Thymus (tissue), 11 donors: ENCODE results near the gene SMDT1. TPM values are rescaled to one million over a fixed set of nuclear protein-coding genes. Genes with fewer than 3 reads are reported as not detected.
A peak's percentile ranks its signal among the peaks of the same experiment; 100 is the strongest.
"Not testable (repeated sequence)": the region's sequence is repeated elsewhere in the genome, so short reads cannot be mapped to it uniquely, and the experiment has no call there.

Source experiments
- DNase-seq, 9 donors: peaks; one replicate each; pipeline ENCODE4 v3.0.0-alpha.2; 2013; ENCODE audit warnings: low spot score in 9 of 9, low read depth in 6 of 9, missing footprints in 1 of 9
- H3K27ac ChIP-seq, 2 donors: one replicate each; pipeline ENCODE4 v1.5.1; 2013; ENCODE audit warnings: control low read depth in 1 of 2, low read depth in 1 of 2, low read length in 1 of 2, mild to moderate bottlenecking in 1 of 2, moderate library complexity in 1 of 2
- H3K27me3 ChIP-seq, 2 donors: one replicate each; pipeline ENCODE4 v1.5.1; 2013; ENCODE audit warnings: low read length in 1 of 2; ENCODE audit not compliant: control insufficient read depth in 2 of 2, insufficient read depth in 1 of 2
- H3K36me3 ChIP-seq, 2 donors: one replicate each; pipeline ENCODE4 v1.5.1; 2013; ENCODE audit warnings: low read length in 1 of 2, mild to moderate bottlenecking in 1 of 2, moderate library complexity in 1 of 2; ENCODE audit not compliant: control insufficient read depth in 2 of 2, insufficient read depth in 2 of 2
- H3K4me1 ChIP-seq, 2 donors: one replicate each; pipeline ENCODE4 v1.5.1; 2013; ENCODE audit warnings: low read length in 2 of 2; ENCODE audit not compliant: control insufficient read depth in 2 of 2, insufficient read depth in 2 of 2
- H3K4me3 ChIP-seq, 2 donors: one replicate each; pipeline ENCODE4 v1.5.1; 2013; ENCODE audit warnings: low read length in 2 of 2, control low read depth in 1 of 2, mild to moderate bottlenecking in 1 of 2
- H3K9me3 ChIP-seq, 2 donors: one replicate each; pipeline ENCODE4 v1.5.1; 2013; ENCODE audit warnings: low read length in 1 of 2, mild to moderate bottlenecking in 1 of 2; ENCODE audit not compliant: control insufficient read depth in 2 of 2, insufficient read depth in 1 of 2
- WGBS: extraction: QIAGEN DNeasy Blood & Tissue Kit; methylation state at CpG from one replicate; pipeline ENCODE4 v1.1.7; 2013; 5-methylcytosine and 5-hydroxymethylcytosine counted together
- polyA plus RNA-seq: library from polyadenylated mRNA; stranded (reverse); fragments of 200-250 nt; gene quantifications from one replicate; pipeline ENCODE4 v1.2.3, GENCODE V29; 2013
- total RNA-seq: library from RNA; stranded (reverse); fragments of 120-200 nt; gene quantifications from one replicate; pipeline ENCODE4 v1.2.4, GENCODE V29; 2013
- donor health status: healthy.

SMDT1 gene
- total and polyA plus RNA-seq, 2 donors, result 18.7 to 78.8 TPM

DNA sequence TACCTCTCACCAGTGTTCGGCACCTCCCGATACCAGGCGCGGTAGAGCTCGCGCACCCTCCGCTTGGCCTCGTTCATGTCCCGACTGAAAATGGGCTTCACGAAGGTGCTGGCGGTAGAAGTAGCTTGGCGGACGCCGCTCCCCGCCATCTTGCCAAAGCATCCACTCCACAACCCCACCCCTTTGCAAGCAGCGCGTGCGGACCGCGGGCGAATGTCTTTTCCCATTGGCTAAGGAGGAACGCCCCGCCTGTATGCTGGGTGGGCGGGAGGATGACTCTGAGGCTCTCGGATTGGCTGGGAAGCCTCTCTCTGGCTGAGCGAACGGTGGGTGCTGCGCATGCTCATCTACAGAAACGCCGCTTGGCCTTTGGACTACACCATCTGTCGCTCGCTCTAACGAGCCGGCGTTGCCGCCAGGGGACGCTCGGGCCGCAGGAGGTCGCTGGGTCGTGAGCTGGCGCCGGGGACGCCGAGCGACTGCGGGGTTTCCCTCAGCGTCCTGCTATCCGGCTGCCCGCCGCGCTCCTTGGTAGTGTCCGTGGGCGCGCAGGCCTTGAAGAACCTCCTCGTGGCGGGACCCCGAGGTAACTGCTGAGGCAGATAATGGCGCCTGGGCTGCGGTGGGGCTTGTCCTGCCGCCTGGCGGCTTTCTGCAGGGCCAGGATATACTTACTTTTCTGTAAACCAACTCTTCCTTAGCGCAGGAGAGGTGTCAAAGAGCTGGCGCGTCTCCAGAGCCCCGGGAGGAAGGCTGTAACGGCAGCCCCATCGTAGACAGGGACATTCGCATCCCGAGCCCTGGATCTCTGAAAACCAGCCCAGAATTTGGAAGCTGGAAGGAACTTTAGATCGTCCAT is 11.3 kb downstream of the SMDT1 start, which contains the start of gene NDUFA6:
Gene NDUFA6 (minus strand): TSS at position 177 of the 859 bp plus-strand sequence. CDS start 28 bp downstream, at position 149.
- Histone ChIP-seq H3K4me1 (peaks cover 6 to 23% of the 10 kb centered on the region in 2 donors), H3K36me3 (peaks cover 12 to 26% of the 10 kb centered on the region in 2 donors), H3K9me3 (peaks cover 0 to 14% of the 10 kb centered on the region in 2 donors), H3K27ac (peak within 1 kb of the TSS; percentile 94 to 95), H3K4me3 (peak within 1 kb of the TSS; percentile 70 to 97), H3K27me3 (no peaks in the 10 kb centered on the region)
- DNase-seq, result peak; percentile 93 to 99 (median 98)
- under 1% methylated on average over 71 of the region's 71 CpGs for WGBS

DNA sequence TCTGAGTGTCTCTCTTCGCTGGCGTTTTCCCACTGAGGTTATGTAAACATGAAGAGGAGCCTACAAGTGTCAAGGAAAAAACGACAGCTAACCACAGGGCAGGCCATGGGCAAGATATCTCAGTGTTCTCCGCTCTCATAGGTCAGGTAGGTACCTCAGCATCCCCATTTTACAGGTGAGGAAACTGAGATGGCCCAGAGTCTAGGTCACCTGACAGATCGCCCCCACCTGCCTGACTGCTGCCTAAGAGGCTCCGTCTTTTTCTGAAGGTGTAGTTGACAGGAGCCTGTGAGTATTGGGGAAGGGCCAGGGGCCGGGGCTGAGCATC is 11.9 kb downstream of the SMDT1 start:
- Histone ChIP-seq H3K36me3 (peaks cover 6 to 20% of the 10 kb centered on the region in 2 donors), H3K27me3 (no peaks in the 10 kb centered on the region), H3K4me3 (peak overlapping the region; percentile 70 to 97), H3K27ac (peak overlapping the region; percentile 86 to 87), H3K4me1 (peaks cover 6 to 23% of the 10 kb centered on the region in 2 donors), H3K9me3 (peaks cover 0 to 14% of the 10 kb centered on the region in 2 donors)
- no peak for DNase-seq
- 47% methylated on average over 7 of the region's 7 CpGs for WGBS

DNA sequence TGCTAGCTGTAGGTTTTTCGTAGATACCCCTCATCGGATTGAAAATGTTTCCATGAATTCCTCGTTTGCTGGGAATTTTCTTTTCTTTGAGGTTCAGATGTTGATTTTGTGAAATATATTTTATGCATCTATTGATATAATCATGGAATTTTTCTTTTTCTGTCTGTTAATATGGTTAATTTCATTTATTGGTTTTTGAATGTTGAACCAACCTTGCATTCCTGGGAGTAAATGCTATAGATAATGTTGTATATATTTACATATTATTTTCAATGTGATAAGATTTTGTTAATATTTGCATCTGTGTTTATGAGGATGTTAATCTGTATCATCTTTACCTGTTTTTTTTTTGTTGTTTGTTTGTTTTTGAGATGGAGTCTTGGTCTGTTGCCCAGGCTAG is 21.7 kb downstream of the SMDT1 start:
- H3K27ac ChIP-seq, result no peak overlapping the region
- DNase-seq, result no peak
- peaks cover 0 to 4% of the 10 kb centered on the region in 2 donors for H3K36me3 ChIP-seq
- no peaks in the 10 kb centered on the region for H3K4me1 ChIP-seq
- WGBS, result 98% methylated on average over 3 of the region's 3 CpGs
- H3K27me3 ChIP-seq, result no peaks in the 10 kb centered on the region
- peaks cover 2 to 42% of the 10 kb centered on the region in 2 donors for H3K9me3 ChIP-seq
- no peak overlapping the region for H3K4me3 ChIP-seq

DNA sequence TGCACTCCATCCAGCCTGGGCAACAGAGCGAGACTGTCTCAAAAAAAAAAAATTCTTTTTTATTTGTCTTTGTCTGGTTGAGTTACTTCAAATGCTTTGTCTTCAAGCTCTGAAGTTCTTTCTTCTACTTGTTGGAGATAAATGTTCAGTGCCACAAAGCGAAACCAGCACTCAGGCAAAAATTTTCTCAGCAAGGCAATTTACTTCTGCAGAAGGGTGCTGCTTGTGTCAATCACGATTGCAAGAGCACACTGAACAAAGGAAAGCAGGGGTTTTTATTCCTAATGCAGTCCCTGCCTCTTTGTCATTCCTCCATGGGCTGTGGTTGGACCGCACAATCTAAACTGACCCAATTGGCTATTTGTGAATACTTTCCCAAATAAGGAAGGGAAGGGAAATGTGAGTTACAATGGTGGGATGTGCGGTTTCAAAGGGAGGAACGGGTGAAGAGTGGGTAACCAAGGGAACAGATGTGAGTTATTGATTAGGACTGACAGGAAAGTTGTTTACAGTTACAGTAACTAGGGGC is 24.9 kb downstream of the SMDT1 start:
- not testable (repeated sequence) for H3K27ac ChIP-seq, DNase-seq, H3K4me3 ChIP-seq, H3K36me3 ChIP-seq, H3K27me3 ChIP-seq, H3K4me1 ChIP-seq
- H3K9me3 ChIP-seq, result peaks cover 2 to 33% of the 10 kb centered on the region in 2 donors
- WGBS, result 97% methylated on average over 6 of the region's 6 CpGs

DNA sequence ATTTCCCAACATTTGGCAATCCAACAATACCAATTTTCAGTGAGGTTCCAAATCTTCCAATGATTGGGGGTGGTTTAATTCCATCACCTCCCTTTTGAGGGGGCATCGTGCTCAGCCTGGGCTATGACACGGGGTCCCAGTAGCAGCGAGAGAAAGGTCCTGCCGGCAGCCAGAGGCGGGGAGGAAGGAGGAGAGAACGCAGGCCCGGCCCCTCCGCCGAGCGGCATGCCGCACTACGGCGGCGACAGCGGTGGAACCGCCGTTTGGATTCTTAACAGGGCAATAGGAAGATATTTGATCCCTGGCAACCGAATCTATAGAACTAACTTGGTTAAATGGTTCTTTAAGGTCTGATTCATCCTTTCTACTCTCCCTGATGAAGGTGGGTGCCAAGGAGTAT is 29.3 kb downstream of the SMDT1 start:
- H3K27ac ChIP-seq, result no peak overlapping the region
- H3K4me3 ChIP-seq, result no peak overlapping the region
- 96% methylated on average over 18 of the region's 18 CpGs for WGBS
- H3K27me3 ChIP-seq, result no peaks in the 10 kb centered on the region
- H3K9me3 ChIP-seq, result peaks cover 2 to 11% of the 10 kb centered on the region in 2 donors
- DNase-seq, result no peak
- no peaks in the 10 kb centered on the region for H3K4me1 ChIP-seq
- no peaks in the 10 kb centered on the region for H3K36me3 ChIP-seq

DNA sequence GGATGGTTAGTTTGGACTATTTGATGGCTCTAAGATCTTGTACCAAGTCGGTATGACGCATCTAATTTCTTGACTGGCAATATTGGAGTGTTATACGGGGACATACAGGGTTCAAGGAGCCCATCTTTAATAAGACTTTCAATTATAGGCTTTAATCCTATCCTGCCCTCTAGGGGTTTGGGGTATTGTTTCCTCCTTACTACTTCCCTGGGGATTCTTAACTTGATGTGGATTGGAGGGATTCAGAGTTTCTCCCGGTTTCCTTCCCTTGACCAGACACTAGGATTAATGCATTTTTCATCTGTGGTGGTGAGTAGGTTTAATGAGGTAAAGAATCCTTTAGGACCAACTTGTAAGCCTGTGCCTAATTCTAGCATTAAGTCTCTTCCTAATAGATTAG is 32.3 kb downstream of the SMDT1 start:
- Histone ChIP-seq H3K4me3 (no peak overlapping the region), H3K36me3 (no peaks in the 10 kb centered on the region), H3K9me3 (peaks cover 2 to 18% of the 10 kb centered on the region in 2 donors), H3K27me3 (no peaks in the 10 kb centered on the region), H3K4me1 (no peaks in the 10 kb centered on the region), H3K27ac (no peak overlapping the region)
- DNase-seq, result no peak
- WGBS, result 71% methylated on average over 4 of the region's 4 CpGs

DNA sequence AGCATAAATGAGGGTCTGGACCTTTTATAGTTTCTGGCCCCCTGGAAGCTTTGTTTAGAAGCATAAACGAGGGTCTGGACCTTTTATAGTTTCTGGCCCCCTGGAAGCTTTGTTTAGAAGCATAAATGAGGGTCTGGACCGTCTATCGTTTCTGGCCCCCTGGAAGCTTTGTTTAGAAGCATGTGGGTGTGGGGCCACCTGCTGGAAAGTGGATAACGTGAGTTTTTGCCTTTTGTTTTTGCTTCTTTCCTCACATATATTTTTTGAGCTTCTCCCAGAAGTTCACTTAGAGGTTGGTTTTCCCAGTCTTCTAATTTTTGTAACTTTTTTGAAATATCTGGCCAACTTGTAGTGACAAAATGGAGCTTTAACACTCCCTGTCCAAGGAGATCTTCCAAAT is 33.3 kb downstream of the SMDT1 start:
- DNase-seq, result peak in 1 of 9 donors; percentile 43
- H3K4me1 ChIP-seq, H3K36me3 ChIP-seq, H3K4me3 ChIP-seq, H3K27me3 ChIP-seq, H3K27ac ChIP-seq: not testable (repeated sequence)
- peaks cover 2 to 18% of the 10 kb centered on the region in 2 donors for H3K9me3 ChIP-seq
- WGBS, result 23% methylated on average over 4 of the region's 4 CpGs

DNA sequence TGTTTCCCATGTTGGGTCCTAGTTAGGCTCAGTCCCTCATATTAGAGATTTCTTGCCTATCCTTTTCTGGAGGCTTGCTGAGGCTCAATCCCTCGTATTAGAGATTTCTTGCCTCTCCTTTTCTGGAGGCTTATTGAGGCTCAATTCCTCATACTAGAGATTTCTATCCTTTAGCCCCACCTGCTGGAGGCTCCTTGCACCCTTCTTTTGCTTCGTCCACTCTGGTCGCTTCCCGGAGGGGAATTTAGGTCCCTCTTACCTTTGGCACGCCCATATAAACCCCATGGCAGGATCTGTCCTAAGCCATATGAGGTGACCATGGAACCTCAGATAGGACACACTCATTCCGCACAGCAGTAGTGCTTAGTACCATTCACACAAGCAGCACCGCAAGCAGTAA is 35.2 kb downstream of the SMDT1 start:
- over 99% methylated on average over 7 of the region's 7 CpGs for WGBS

DNA sequence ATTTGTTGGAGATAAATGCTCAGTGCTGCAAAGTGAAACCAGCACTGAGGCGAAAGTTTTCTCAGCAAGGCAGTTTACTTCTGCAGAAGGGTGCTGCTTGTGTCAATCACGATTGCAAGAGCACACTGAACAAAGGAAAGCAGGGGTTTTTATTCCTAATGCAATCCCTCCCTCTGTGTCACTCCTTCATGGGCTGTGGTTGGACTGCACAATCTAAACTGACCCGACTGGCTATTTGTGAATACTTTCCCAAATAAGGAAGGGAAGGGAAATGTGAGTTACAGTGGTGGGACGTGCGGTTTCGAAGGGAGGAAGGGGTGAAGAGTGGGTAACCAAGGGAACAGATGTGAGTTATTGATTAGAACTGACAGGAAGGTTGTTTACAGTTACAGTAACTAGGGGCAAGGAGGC is 35.9 kb downstream of the SMDT1 start:
- WGBS, result 91% methylated on average over 6 of the region's 6 CpGs
- H3K27ac ChIP-seq, result not testable (repeated sequence)
- H3K4me1 ChIP-seq, result peaks cover 2 to 11% of the 10 kb centered on the region in 2 donors

More for the DNA sequence above, 35.2 kb downstream of the SMDT1 start:
- peaks cover 2 to 18% of the 10 kb centered on the region in 2 donors for H3K9me3 ChIP-seq
- H3K27ac ChIP-seq, result no peak overlapping the region
- no peaks in the 10 kb centered on the region for H3K27me3 ChIP-seq
- DNase-seq, result no peak
- H3K4me3 ChIP-seq, result no peak overlapping the region
- H3K4me1 ChIP-seq, result peaks cover 0 to 4% of the 10 kb centered on the region in 2 donors
- no peaks in the 10 kb centered on the region for H3K36me3 ChIP-seq

More for the DNA sequence above, 35.9 kb downstream of the SMDT1 start:
- peaks cover 2 to 20% of the 10 kb centered on the region in 2 donors for H3K9me3 ChIP-seq
- DNase-seq, H3K36me3 ChIP-seq, H3K4me3 ChIP-seq, H3K27me3 ChIP-seq: not testable (repeated sequence)
